Measurements from ENCODE around the gene SLU7. TPM values are rescaled to one million over a fixed set of nuclear protein-coding genes. Genes with fewer than 3 reads are reported as not detected.

SLU7 gene
- total and polyA plus RNA-seq, 4 donors: 26.7 to 35.6 (median 34.8) TPM

- Histone ChIP-seq H3K27me3 (ENCODE audit: control insufficient read depth in 3 of 3, insufficient read depth in 3 of 3, low read length in 2 of 3) (no peaks in the 10 kb centered on the region), H3K4me3 (no peak overlapping the region), H3K4me1 (ENCODE audit: control insufficient read depth in 5 of 5, insufficient read depth in 5 of 5, low read length in 5 of 5) (no peaks in the 10 kb centered on the region), H3K9me3 (ENCODE audit: control insufficient read depth in 4 of 4, insufficient read depth in 3 of 4, low read length in 3 of 4) (peaks cover 0 to 2% (median 0%) of the 10 kb centered on the region in 4 donors), H3K36me3 (ENCODE audit: control insufficient read depth in 4 of 4, insufficient read depth in 4 of 4, low read length in 4 of 4) (no peaks in the 10 kb centered on the region), H3K27ac (ENCODE audit: low read depth in 1 of 2, low read length in 1 of 2) (no peak overlapping the region), H3K9ac (ENCODE audit: insufficient read depth in 1 of 2, low read length in 2 of 2) (no peak overlapping the region)
- no peak for TF ChIP-seq CTCF (IDR thresholded peaks at IDR 0.05; ENCODE audit: control extremely low read depth, extremely low read depth)
- WGBS, 2 donors: 82 to 85% methylated on average over 1 of the region's 1 CpG
- ATAC-seq (ENCODE audit: insufficient read depth, low FRiP score) (no peak), DNase-seq (no peak)
These were observed 25.5 kb upstream of the SLU7 start for GRCh38 chr5:160444407-160444806.

GRCh38 chr5:160442824-160443431, 24.0 kb upstream of the SLU7 start:
- no peak overlapping the region for H3K27ac ChIP-seq (ENCODE audit: low read depth in 1 of 2, low read length in 1 of 2)

GRCh38 chr5:160441311-160441781, 22.5 kb upstream of the SLU7 start:
- H3K36me3 ChIP-seq (ENCODE audit: control insufficient read depth in 4 of 4, insufficient read depth in 4 of 4, low read length in 4 of 4): no peaks in the 10 kb centered on the region
- H3K27ac ChIP-seq (ENCODE audit: low read depth in 1 of 2, low read length in 1 of 2): no peak overlapping the region
- H3K9me3 ChIP-seq (ENCODE audit: control insufficient read depth in 4 of 4, insufficient read depth in 3 of 4, low read length in 3 of 4): peaks cover 0 to 2% (median 0%) of the 10 kb centered on the region in 4 donors
- DNase-seq (no peak), ATAC-seq (ENCODE audit: insufficient read depth, low FRiP score) (no peak)
- H3K9ac ChIP-seq (ENCODE audit: insufficient read depth in 1 of 2, low read length in 2 of 2): no peak overlapping the region
- WGBS, 2 donors: 0 to 17% methylated on average over 1 of the region's 1 CpG
- no peaks in the 10 kb centered on the region for H3K27me3 ChIP-seq (ENCODE audit: control insufficient read depth in 3 of 3, insufficient read depth in 3 of 3, low read length in 2 of 3)
- H3K4me3 ChIP-seq: no peak overlapping the region
- TF ChIP-seq CTCF (IDR thresholded peaks at IDR 0.05; ENCODE audit: control extremely low read depth, extremely low read depth): no peak
- peaks cover 0 to 7% (median 0%) of the 10 kb centered on the region in 5 donors for H3K4me1 ChIP-seq (ENCODE audit: control insufficient read depth in 5 of 5, insufficient read depth in 5 of 5, low read length in 5 of 5)

More at GRCh38 chr5:160442824-160443431, 24.0 kb upstream of the SLU7 start:
- Histone ChIP-seq H3K9ac (ENCODE audit: insufficient read depth in 1 of 2, low read length in 2 of 2) (no peak overlapping the region), H3K27me3 (ENCODE audit: control insufficient read depth in 3 of 3, insufficient read depth in 3 of 3, low read length in 2 of 3) (no peaks in the 10 kb centered on the region), H3K36me3 (ENCODE audit: control insufficient read depth in 4 of 4, insufficient read depth in 4 of 4, low read length in 4 of 4) (no peaks in the 10 kb centered on the region), H3K4me1 (ENCODE audit: control insufficient read depth in 5 of 5, insufficient read depth in 5 of 5, low read length in 5 of 5) (peaks cover 0 to 7% (median 0%) of the 10 kb centered on the region in 5 donors), H3K9me3 (ENCODE audit: control insufficient read depth in 4 of 4, insufficient read depth in 3 of 4, low read length in 3 of 4) (peaks cover 0 to 2% (median 0%) of the 10 kb centered on the region in 4 donors), H3K4me3 (no peak overlapping the region)
- no peak for TF ChIP-seq CTCF (IDR thresholded peaks at IDR 0.05; ENCODE audit: control extremely low read depth, extremely low read depth)
- 74 to 81% methylated on average over 4 of the region's 4 CpGs for WGBS, 2 donors
- DNase-seq (peak in 1 of 3 donors; percentile 70), ATAC-seq (ENCODE audit: insufficient read depth, low FRiP score) (no peak)

Measured in lung (tissue), 12 donors.